ENCODE results near the gene C3. TPM values are rescaled to one million over a fixed set of nuclear protein-coding genes. Genes with fewer than 3 reads are reported as not detected.

Gene C3
- total RNA-seq, 4 donors from 2014 or later: 50.1 to 351 (median 194) TPM

GRCh38 chr19:6745965-6746364 lies 25.5 kb upstream of the C3 start:
- intact Hi-C loops (cut with DNase I; ENCODE audit: low total_unique reads) (no loop called here), in situ Hi-C loops (cut with MboI; ENCODE audit: low pct_ligation_motif_present in 1 of 4, low pct_unique_long_range_greater_than_20kb in 1 of 4, low sequenced_read_pairs in 3 of 4) (loop anchor here in 2 of 4 donors (25.0 kb wide), 1 partner anchor 116 kb away; no protein-coding TSS in a partner anchor)
- peak overlapping the region in 3 of 4 donors; percentile 87 to 99 (median 91) for H3K27ac ChIP-seq

GRCh38 chr19:6744381-6745301 lies 24.2 kb upstream of the C3 start:
- H3K4me1 ChIP-seq: peaks cover 22 to 45% (median 37%) of the 10 kb centered on the region in 4 donors
- intact Hi-C loops (cut with DNase I; ENCODE audit: low total_unique reads) (no loop called here), in situ Hi-C loops (cut with MboI; ENCODE audit: low pct_ligation_motif_present in 1 of 4, low pct_unique_long_range_greater_than_20kb in 1 of 4, low sequenced_read_pairs in 3 of 4) (loop anchor here in 2 of 4 donors (25.0 kb wide), 1 partner anchor 118 kb away; no protein-coding TSS in a partner anchor)
- 20 to 32% methylated on average over 1 to 31 of the region's 41 CpGs for WGBS, 2 donors (ENCODE audit: low coverage in 1 of 2)
- no peaks in the 10 kb centered on the region for H3K27me3 ChIP-seq
- DNase-seq: peak; percentile 90
- H3K9me3 ChIP-seq: no peaks in the 10 kb centered on the region
- peak; percentile 42 to 60 (median 49) for TF ChIP-seq POLR2AphosphoS5 (IDR thresholded peaks at IDR 0.05)
- TF ChIP-seq CTCF (IDR thresholded peaks at IDR 0.05): no peak
- H3K27ac ChIP-seq: peak overlapping the region; percentile 72 to 99 (median 89)
- no peak overlapping the region for H3K4me3 ChIP-seq
- peaks cover 0 to 34% (median 11%) of the 10 kb centered on the region in 4 donors for H3K36me3 ChIP-seq

More at GRCh38 chr19:6745965-6746364, 25.5 kb upstream of the C3 start:
- TF ChIP-seq CTCF (IDR thresholded peaks at IDR 0.05) (no peak), EP300 (IDR thresholded peaks at IDR 0.05; ENCODE audit: low read depth) (no peak), POLR2AphosphoS5 (IDR thresholded peaks at IDR 0.05) (no peak), POLR2A (IDR thresholded peaks at IDR 0.05) (no peak)
- Histone ChIP-seq H3K27me3 (no peaks in the 10 kb centered on the region), H3K4me3 (no peak overlapping the region), H3K9me3 (no peaks in the 10 kb centered on the region), H3K36me3 (peaks cover 0 to 45% (median 17%) of the 10 kb centered on the region in 4 donors), H3K4me1 (peaks cover 22 to 44% (median 33%) of the 10 kb centered on the region in 4 donors)
- 90% methylated on average over 19 of the region's 24 CpGs; no CpG with 5 or more reads in 1 of the 2 donors for WGBS, 2 donors (ENCODE audit: low coverage in 1 of 2)
- no peak for DNase-seq

- Histone ChIP-seq H3K27ac (peak overlapping the region; percentile 72 to 99 (median 89)), H3K36me3 (peaks cover 0 to 26% (median 9%) of the 10 kb centered on the region in 4 donors), H3K9me3 (no peaks in the 10 kb centered on the region), H3K4me1 (peaks cover 24 to 49% (median 42%) of the 10 kb centered on the region in 4 donors), H3K4me3 (no peak overlapping the region), H3K27me3 (no peaks in the 10 kb centered on the region)
- in situ Hi-C loops (cut with MboI; ENCODE audit: low pct_ligation_motif_present in 1 of 4, low pct_unique_long_range_greater_than_20kb in 1 of 4, low sequenced_read_pairs in 3 of 4) (loop anchor here in 2 of 4 donors (25.0 kb wide), 1 partner anchor 118 kb away; no protein-coding TSS in a partner anchor), intact Hi-C loops (cut with DNase I; ENCODE audit: low total_unique reads) (no loop called here)
- TF ChIP-seq POLR2A (IDR thresholded peaks at IDR 0.05): no peak
- peak; percentile 5 for DNase-seq
- WGBS, 2 donors (ENCODE audit: low coverage in 1 of 2): 52 to 88% methylated on average over 7 to 15 of the region's 15 CpGs
Observed at GRCh38 chr19:6743714-6744380, 23.4 kb upstream of the C3 start.

GRCh38 chr19:6743066-6743465 lies 22.6 kb upstream of the C3 start:
- peak; percentile 8 for DNase-seq
- no peaks in the 10 kb centered on the region for H3K9me3 ChIP-seq
- intact Hi-C loops (cut with DNase I; ENCODE audit: low total_unique reads) (no loop called here), in situ Hi-C loops (cut with MboI; ENCODE audit: low pct_ligation_motif_present in 1 of 4, low pct_unique_long_range_greater_than_20kb in 1 of 4, low sequenced_read_pairs in 3 of 4) (loop anchor here in 2 of 4 donors (25.0 kb wide), 1 partner anchor 119 kb away; no protein-coding TSS in a partner anchor)
- H3K4me3 ChIP-seq: no peak overlapping the region
- TF ChIP-seq POLR2A (IDR thresholded peaks at IDR 0.05): no peak
- no peak for TF ChIP-seq CTCF (IDR thresholded peaks at IDR 0.05)
- TF ChIP-seq POLR2AphosphoS5 (IDR thresholded peaks at IDR 0.05): no peak
- TF ChIP-seq EP300 (IDR thresholded peaks at IDR 0.05; ENCODE audit: low read depth): no peak
- WGBS, 2 donors (ENCODE audit: low coverage in 1 of 2): 86 to 100% methylated on average over 3 to 7 of the region's 7 CpGs
- peaks cover 32 to 57% (median 50%) of the 10 kb centered on the region in 4 donors for H3K4me1 ChIP-seq
- peaks cover 0 to 21% (median 9%) of the 10 kb centered on the region in 4 donors for H3K36me3 ChIP-seq
- no peaks in the 10 kb centered on the region for H3K27me3 ChIP-seq
- H3K27ac ChIP-seq: peak overlapping the region; percentile 72 to 99 (median 89)

Measured in transverse colon (tissue), 4 donors.